Osteoblast (primary cell): ENCODE data around the gene GCSAML. TPM values are rescaled to one million over a fixed set of nuclear protein-coding genes. Genes with fewer than 3 reads are reported as not detected.

ENCODE experiments used
- DNase-seq: peaks from one replicate; pipeline ENCODE4 v3.0.0; 2011; ENCODE audit warnings: low spot score, mixed read lengths; ENCODE audit not compliant: insufficient read length; ENCODE audit errors: missing footprints
- H2AFZ ChIP-seq: 2 replicates; pipeline ENCODE4 v1.6.0; 2011; ENCODE audit warnings: mild to moderate bottlenecking, low read length
- H3K27ac ChIP-seq: 2 replicates; pipeline ENCODE4 v1.5.1; 2011; ENCODE audit warnings: mild to moderate bottlenecking, low read depth, low read length, moderate library complexity
- H3K27me3 ChIP-seq: 2 replicates; pipeline ENCODE4 v1.6.0; 2012; ENCODE audit warnings: mild to moderate bottlenecking, control low read depth, inconsistent platforms, low read length, moderate library complexity; ENCODE audit not compliant: insufficient read depth
- H3K36me3 ChIP-seq: 2 replicates; pipeline ENCODE4 v1.5.1; 2011; ENCODE audit warnings: mild to moderate bottlenecking, low read length, control low read depth, moderate library complexity; ENCODE audit not compliant: insufficient read depth
- H3K4me1 ChIP-seq: 2 replicates; pipeline ENCODE4 v1.5.1; 2011; ENCODE audit warnings: mild to moderate bottlenecking, low read length, control low read depth, moderate library complexity; ENCODE audit not compliant: insufficient read depth
- H3K4me2 ChIP-seq: 2 replicates; pipeline ENCODE4 v1.6.0; 2011; ENCODE audit warnings: mild to moderate bottlenecking, low read length; ENCODE audit not compliant: insufficient read depth
- H3K4me3 ChIP-seq: fragments of 200-600 bp; sonication (generic); 3 replicates; pipeline ENCODE4 v1.5.1; 2012; ENCODE audit warnings: mild to moderate bottlenecking, low read length, inconsistent platforms; ENCODE audit not compliant: insufficient read depth
- H3K79me2 ChIP-seq: 2 replicates; pipeline ENCODE4 v1.6.0; 2012; ENCODE audit warnings: mild to moderate bottlenecking, low read length, control low read depth, inconsistent platforms; ENCODE audit not compliant: insufficient read depth
- H3K9me3 ChIP-seq: 2 replicates; pipeline ENCODE4 v1.5.1; 2011; ENCODE audit warnings: low read depth, low read length, control low read depth
- H4K20me1 ChIP-seq: 2 replicates; pipeline ENCODE4 v1.6.0; 2012; ENCODE audit warnings: mild to moderate bottlenecking, low read length, control low read depth; ENCODE audit not compliant: insufficient read depth
- total RNA-seq: library from RNA; depleted of rRNA; stranded (reverse); fragments of >200 nt; gene quantifications from 2 replicates; pipeline ENCODE4 v1.2.3, GENCODE V29; 2012
- TF ChIP-seq, protein P1 (sequence below): IDR thresholded peaks from 2 replicates; pipeline ENCODE4 v1.5.1; 2011; ENCODE audit warnings: mild to moderate bottlenecking, low read depth, low read length, moderate library complexity; ENCODE audit errors: extremely low read depth

The GCSAML gene
- total RNA-seq, 1 donor, result not detected

DNA sequence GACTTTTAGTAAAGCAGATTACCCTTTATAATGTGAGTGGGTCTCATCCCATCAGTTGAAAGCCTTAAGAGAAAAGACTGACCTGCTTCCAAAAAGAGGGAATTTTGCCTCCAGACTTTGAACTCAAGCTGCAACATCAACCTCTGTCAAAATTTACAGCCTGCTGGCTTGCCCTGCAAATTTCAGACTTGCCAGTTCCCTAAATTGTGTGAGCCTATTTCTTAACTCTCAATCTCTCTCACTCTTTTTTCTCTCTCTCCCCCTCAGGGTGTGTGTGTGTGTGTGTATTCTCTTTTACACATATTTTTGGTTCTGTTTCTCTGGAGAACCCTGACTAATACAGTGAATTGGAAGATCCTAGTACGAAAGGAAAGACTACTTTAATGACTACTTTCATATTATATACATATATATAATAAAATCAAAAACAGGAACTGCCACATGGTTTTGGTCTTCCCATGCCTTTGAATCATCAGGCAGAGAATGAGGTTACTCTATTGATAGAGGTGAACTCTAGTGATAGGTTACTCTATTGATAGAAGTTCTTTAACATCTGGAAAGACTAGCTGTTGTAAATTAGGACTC is 19.1 kb upstream of the GCSAML start:
- Histone ChIP-seq H4K20me1 (no peaks in the 10 kb centered on the region), H3K4me1 (no peaks in the 10 kb centered on the region), H3K27me3 (no peaks in the 10 kb centered on the region), H3K79me2 (no peaks in the 10 kb centered on the region), H3K4me3 (no peak overlapping the region), H3K27ac (no peak overlapping the region), H2AFZ (no peak overlapping the region), H3K9me3 (no peaks in the 10 kb centered on the region), H3K36me3 (no peaks in the 10 kb centered on the region), H3K4me2 (no peak overlapping the region)
- no peak for DNase-seq
- TF ChIP-seq, protein P1, sequence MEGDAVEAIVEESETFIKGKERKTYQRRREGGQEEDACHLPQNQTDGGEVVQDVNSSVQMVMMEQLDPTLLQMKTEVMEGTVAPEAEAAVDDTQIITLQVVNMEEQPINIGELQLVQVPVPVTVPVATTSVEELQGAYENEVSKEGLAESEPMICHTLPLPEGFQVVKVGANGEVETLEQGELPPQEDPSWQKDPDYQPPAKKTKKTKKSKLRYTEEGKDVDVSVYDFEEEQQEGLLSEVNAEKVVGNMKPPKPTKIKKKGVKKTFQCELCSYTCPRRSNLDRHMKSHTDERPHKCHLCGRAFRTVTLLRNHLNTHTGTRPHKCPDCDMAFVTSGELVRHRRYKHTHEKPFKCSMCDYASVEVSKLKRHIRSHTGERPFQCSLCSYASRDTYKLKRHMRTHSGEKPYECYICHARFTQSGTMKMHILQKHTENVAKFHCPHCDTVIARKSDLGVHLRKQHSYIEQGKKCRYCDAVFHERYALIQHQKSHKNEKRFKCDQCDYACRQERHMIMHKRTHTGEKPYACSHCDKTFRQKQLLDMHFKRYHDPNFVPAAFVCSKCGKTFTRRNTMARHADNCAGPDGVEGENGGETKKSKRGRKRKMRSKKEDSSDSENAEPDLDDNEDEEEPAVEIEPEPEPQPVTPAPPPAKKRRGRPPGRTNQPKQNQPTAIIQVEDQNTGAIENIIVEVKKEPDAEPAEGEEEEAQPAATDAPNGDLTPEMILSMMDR, result no peak

DNA sequence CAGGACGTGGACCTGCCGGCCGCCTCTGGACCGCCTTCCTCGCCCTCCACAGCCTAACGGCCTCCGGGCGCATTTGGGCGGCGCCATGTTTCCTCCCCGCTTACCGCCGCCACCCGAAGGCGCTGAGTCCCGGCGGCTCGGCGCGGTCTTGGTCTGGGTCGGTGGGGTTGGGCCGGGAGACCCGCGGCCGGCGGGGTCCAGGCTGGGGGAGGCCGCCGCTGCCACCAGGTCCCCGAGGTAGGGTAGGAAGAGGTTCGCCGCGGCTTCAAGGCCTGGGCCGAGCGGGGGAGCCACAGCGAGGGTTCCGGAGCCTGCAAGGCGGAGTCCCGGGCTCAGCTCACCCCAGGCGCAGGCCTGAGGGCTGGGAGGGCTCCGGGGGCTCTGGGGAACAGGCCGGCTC is 18.1 kb upstream of the GCSAML start:
- H3K27ac ChIP-seq, result no peak overlapping the region
- no peaks in the 10 kb centered on the region for H3K27me3 ChIP-seq
- H2AFZ ChIP-seq, result no peak overlapping the region
- no peaks in the 10 kb centered on the region for H3K9me3 ChIP-seq
- TF ChIP-seq, protein P1, result no peak
- H3K79me2 ChIP-seq, result no peaks in the 10 kb centered on the region
- no peaks in the 10 kb centered on the region for H3K36me3 ChIP-seq
- H3K4me1 ChIP-seq, result no peaks in the 10 kb centered on the region
- H3K4me3 ChIP-seq, result no peak overlapping the region
- H3K4me2 ChIP-seq, result no peak overlapping the region
- no peak for DNase-seq
- no peaks in the 10 kb centered on the region for H4K20me1 ChIP-seq

DNA sequence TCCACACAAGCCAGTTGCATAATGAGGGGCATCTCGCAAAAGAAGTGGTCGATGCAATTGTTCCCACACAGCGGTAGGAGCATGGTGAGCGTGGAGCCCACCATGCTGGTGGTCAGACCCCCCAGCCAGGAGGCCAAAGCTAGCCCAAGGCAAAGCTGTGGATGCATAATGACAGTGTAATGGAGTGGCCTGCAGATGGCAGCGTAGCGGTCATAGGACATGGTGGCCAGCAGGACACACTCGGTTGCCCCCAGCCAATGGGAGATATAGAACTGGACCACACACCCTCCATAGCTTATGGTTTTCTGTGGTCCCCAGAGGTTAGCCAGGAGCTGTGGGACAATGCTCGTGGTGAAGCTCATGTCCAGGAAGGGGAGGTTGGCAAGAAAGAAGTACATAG is 17.0 kb upstream of the GCSAML start:
- H3K79me2 ChIP-seq, result no peaks in the 10 kb centered on the region
- no peaks in the 10 kb centered on the region for H3K9me3 ChIP-seq
- no peak for DNase-seq
- no peak overlapping the region for H3K4me3 ChIP-seq
- TF ChIP-seq, protein P1, result no peak
- H2AFZ ChIP-seq, result no peak overlapping the region
- H3K27ac ChIP-seq, result no peak overlapping the region
- H4K20me1 ChIP-seq, result no peaks in the 10 kb centered on the region
- no peaks in the 10 kb centered on the region for H3K4me1 ChIP-seq
- no peaks in the 10 kb centered on the region for H3K36me3 ChIP-seq
- H3K27me3 ChIP-seq, result no peaks in the 10 kb centered on the region
- H3K4me2 ChIP-seq, result no peak overlapping the region

DNA sequence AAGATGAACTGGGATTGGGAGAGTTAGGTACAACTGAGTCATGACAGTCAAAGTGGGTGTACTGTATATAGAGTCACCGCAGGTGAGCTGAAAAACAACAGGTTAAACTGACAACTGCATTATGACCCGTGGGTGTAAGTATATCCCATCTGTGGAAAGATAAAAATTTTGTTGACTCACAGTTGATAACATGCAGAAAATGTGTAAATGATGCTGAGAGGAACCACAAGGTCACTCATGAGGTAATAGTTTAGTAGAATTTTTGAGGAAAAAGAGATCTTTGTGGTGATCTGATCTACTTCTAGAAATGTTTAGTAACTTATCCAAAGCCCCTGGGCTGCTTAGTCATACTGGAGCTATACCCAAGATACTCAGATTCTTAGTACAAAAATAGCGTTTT is 13.5 kb upstream of the GCSAML start:
- Histone ChIP-seq H3K4me1 (no peaks in the 10 kb centered on the region), H3K9me3 (peaks cover 5% of the 10 kb centered on the region), H3K4me3 (no peak overlapping the region), H2AFZ (no peak overlapping the region), H3K27me3 (no peaks in the 10 kb centered on the region), H3K27ac (no peak overlapping the region), H3K36me3 (no peaks in the 10 kb centered on the region), H3K4me2 (no peak overlapping the region), H4K20me1 (no peaks in the 10 kb centered on the region), H3K79me2 (no peaks in the 10 kb centered on the region)
- no peak for DNase-seq
- TF ChIP-seq, protein P1, result no peak
